GM12864 (cell line): ENCODE measurements around the gene MAP1S.

Source experiments
- DNase-seq: peaks from one replicate; pipeline ENCODE4 v3.0.0-alpha.2; 2011; ENCODE audit warnings: low read depth
- H3K4me3 ChIP-seq: 2 replicates; pipeline ENCODE4 v1.5.1; 2011; ENCODE audit warnings: mild to moderate bottlenecking, low read depth, low read length, control low read depth
- CTCF ChIP-seq: IDR thresholded peaks from 2 replicates; pipeline ENCODE4 v1.5.1; 2011; ENCODE audit warnings: low read depth, mild to moderate bottlenecking, moderate library complexity, low read length, control low read depth, inconsistent platforms; ENCODE audit errors: missing control alignments

Gene MAP1S

DNA sequence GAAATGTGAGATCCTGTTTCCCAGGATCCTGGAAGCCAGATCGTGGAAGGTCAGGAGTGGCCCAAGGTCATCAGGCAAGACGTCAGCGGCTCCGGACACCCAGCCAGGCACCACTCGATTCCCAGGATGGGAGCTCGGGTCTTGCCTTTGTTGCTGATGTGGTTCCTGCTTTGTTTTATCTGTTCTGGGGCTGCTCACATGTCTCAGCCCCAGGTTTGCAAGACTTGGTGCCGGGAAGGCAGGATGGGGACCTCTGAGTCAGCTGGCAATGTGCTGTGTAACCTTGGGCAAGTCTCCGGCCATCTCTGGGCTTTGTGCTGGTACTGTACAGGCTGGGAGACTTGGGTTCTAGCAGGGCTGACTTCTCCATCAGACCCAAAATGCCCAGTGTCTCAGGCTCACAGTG lies 30.6 kb downstream of the MAP1S start:
- peak overlapping the region; percentile 30 for H3K4me3 ChIP-seq

DNA sequence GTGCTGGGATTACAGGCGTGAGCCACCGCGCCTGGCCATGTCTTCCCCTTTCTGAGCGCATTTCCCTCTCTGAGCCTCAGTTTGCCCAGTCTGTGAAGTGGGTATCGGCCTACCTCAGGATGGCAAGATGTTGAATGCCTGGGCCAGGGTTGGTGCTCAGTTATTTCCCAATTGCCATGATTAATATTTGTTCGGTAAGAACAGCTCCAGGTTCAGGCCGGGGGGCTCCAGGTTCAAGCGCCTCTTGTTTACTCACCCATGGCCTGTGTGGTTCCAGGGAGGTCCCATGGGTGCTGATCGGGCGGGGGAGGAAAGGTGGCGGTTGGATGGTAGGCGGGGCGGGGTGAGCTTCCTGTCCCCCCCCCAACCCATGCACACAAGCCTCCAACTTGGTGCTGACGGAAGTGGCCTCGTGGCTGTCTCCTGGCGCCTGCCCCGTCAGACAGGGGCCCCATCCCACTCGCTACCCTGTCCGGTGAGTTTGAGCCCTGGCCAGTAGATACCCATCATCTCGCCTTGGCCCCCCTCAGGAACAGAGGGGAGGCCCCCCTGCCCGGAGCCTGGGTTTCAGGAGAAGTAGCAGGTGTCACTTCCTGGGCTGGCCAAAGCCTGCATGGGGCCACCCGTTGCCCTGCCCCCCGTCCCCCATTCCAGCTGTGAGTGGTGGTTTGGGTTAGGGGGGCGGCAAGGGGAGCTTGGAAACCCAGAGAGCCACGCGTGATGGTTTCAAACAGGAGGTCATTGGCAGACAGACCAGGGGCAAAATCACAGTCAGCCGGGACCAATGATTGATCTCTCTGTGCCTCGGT lies 32.0 kb downstream of the MAP1S start, which contains the start of gene FCHO1:
TSS of gene FCHO1 (plus strand) at position 375 of the 809 bp plus-strand sequence. CDS start 3,688 bp downstream, outside the sequence.
- DNase-seq = peak; percentile 85
- peak within 1 kb of the TSS; percentile 53 for H3K4me3 ChIP-seq
- TF ChIP-seq CTCF = no peak

More for the DNA sequence above, 30.6 kb downstream of the MAP1S start:
- DNase-seq = no peak
- no peak for TF ChIP-seq CTCF

- DNase-seq = no peak
- peak overlapping the region; percentile 53 for H3K4me3 ChIP-seq
- TF ChIP-seq CTCF = no peak
Observed at GRCh38 chr19:17751912-17752273, 32.6 kb downstream of the MAP1S start.

DNA sequence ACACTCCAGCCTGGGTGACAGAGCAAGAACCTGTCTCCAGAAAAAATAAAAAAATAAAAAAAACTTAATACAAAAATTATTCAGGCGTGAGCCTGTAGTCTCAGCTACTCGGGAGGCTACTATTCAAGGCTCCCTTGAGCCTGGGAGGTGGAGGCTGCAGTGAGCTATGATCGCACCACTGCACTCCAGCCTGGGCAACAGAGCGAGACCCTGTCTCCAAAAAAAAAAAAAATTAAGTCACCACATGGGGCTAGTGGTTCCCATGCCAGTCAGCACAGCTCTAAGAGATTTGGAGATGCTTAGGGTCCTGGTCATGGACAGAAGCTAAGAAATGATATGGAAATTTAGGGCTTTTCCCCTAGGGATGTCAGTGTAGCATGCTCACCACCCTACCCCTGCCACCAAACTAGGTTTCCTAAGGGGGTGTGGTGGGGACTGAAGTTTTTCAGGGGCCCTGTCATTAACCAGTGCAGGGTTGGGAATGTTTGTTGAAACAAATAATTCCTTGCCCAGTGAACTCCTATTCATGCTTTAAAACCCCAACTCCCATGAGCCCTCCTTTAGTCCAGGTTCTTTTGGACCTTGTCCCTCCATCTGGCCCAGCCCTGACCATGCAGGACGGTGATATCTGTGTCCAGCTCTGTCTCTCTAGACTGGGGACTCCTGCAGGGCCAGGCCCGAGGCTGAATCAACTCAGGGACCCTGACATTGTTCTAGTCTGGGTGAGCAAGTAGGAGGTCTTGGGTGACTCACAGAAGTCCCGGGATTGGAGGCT lies 33.8 kb downstream of the MAP1S start:
- DNase-seq = no peak
- no peak overlapping the region for H3K4me3 ChIP-seq
- no peak for TF ChIP-seq CTCF

GRCh38 chr19:17753976-17754375 lies 34.7 kb downstream of the MAP1S start:
- no peak for TF ChIP-seq CTCF
- H3K4me3 ChIP-seq = no peak overlapping the region
- DNase-seq = no peak

DNA sequence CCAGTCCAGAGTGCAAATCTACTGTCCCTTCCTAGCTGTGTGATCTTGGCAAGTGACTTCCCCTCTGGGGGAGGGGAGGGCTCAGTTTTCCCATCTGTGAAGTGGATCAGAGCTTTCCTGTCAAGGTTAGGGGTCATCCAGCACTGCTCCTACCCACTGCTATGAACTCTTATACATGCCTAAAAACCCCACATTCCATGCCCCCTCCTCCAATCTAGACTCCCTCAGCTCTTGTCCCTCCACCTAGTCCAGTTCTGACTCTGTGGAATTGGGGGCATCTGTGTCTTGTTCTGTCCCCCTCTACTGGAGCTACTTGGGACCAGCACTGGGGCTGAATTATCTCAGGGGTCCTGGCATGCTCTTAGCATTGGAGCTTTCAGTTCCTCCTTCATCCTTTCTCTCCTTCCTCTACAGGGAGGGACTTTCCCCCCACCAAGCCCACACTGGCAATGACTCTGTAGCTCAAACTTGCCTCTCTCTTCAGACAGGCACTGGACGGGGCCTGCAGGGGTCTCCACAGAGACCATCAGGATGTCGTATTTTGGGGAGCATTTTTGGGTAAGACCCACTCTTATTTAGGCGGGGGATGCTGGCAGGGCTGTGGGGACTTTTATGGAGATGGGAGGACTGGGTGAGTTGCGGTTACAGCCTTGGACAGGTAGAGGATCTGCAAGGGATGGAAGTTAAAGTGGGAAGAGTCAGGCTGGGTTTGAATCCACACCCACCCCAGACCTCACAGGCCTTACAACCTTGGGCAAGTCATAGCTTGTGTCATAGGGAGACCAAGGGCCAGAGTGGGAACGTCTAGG lies 35.6 kb downstream of the MAP1S start:
- DNase-seq = peak; percentile 78
- peak; percentile 51 for TF ChIP-seq CTCF
- H3K4me3 ChIP-seq = peak overlapping the region; percentile 0
